Activated CD8-positive, alpha-beta memory T cell treated with anti-CD3 and anti-CD28 coated beads for 36 hours (primary cell): ENCODE measurements around the gene TJP2. TPM values are rescaled to one million over a fixed set of nuclear protein-coding genes. Genes with fewer than 3 reads are reported as not detected.

Source experiments
- CTCF ChIA-PET: fragments of 350-600 bp; sonication (Branson Sonifier 250); formaldehyde crosslinking; loops from one replicate; lab custom pipeline; 2021; ENCODE audit warnings: antibody characterized with exemption; lab: Charles Lee
- POLR2A ChIA-PET: fragments of 350-600 bp; sonication (Branson Sonifier 250); formaldehyde crosslinking; loops from one replicate; lab custom pipeline; 2021; ENCODE audit warnings: antibody characterized with exemption; lab: Charles Lee
- total RNA-seq, 2 experiments: library from RNA; stranded (reverse); gene quantifications; one replicate each; pipeline ENCODE4 v1.2.3, GENCODE V29; 2021

The TJP2 gene
- total RNA-seq, 2 experiments from 2014 or later, result 14.1 to 16.6 TPM

- POLR2A ChIA-PET, result no interaction called here
These were observed 80.1 kb downstream of the TJP2 start for GRCh38 chr9:69254223-69254622.

GRCh38 chr9:69255591-69255990 lies 81.5 kb downstream of the TJP2 start:
- CTCF ChIA-PET, result no interaction called here
- POLR2A ChIA-PET, result no interaction called here

More at GRCh38 chr9:69254223-69254622, 80.1 kb downstream of the TJP2 start:
- CTCF ChIA-PET, result no interaction called here

GRCh38 chr9:69258551-69258950 lies 84.5 kb downstream of the TJP2 start:
- CTCF ChIA-PET, result no interaction called here
- POLR2A ChIA-PET, result no interaction called here

- POLR2A ChIA-PET, result no interaction called here
- CTCF ChIA-PET, result no interaction called here
These were observed 86.1 kb downstream of the TJP2 start for GRCh38 chr9:69260161-69260560.

GRCh38 chr9:69261636-69262035 lies 87.6 kb downstream of the TJP2 start:
- CTCF ChIA-PET, result no interaction called here

GRCh38 chr9:69264526-69264925 lies 90.4 kb downstream of the TJP2 start:
- POLR2A ChIA-PET, result no interaction called here
- CTCF ChIA-PET, result no interaction called here

More at GRCh38 chr9:69261636-69262035, 87.6 kb downstream of the TJP2 start:
- POLR2A ChIA-PET, result no interaction called here

GRCh38 chr9:69265891-69266290 lies 91.8 kb downstream of the TJP2 start:
- CTCF ChIA-PET, result no interaction called here
- POLR2A ChIA-PET, result interaction anchor here (1.1 kb wide), 1 partner anchor 37 kb away, joined by 3 read pairs; no protein-coding TSS in a partner anchor

- CTCF ChIA-PET, result no interaction called here
- POLR2A ChIA-PET, result no interaction called here
These were observed 98.1 kb downstream of the TJP2 start for GRCh38 chr9:69272212-69272611.

- POLR2A ChIA-PET, result no interaction called here
- CTCF ChIA-PET, result no interaction called here
These were observed 99.1 kb downstream of the TJP2 start for GRCh38 chr9:69273161-69273560.

GRCh38 chr9:69276775-69277174 lies 102.7 kb downstream of the TJP2 start:
- CTCF ChIA-PET, result no interaction called here
- POLR2A ChIA-PET, result no interaction called here

- ChIA-PET CTCF (no interaction called here), POLR2A (no interaction called here)
These were observed 105.1 kb downstream of the TJP2 start for GRCh38 chr9:69279084-69279731.

GRCh38 chr9:69279733-69280132 lies 105.7 kb downstream of the TJP2 start:
- POLR2A ChIA-PET, result no interaction called here

GRCh38 chr9:69283003-69283402 lies 108.9 kb downstream of the TJP2 start:
- POLR2A ChIA-PET, result no interaction called here
- CTCF ChIA-PET, result no interaction called here

More at GRCh38 chr9:69279733-69280132, 105.7 kb downstream of the TJP2 start:
- CTCF ChIA-PET, result no interaction called here

- POLR2A ChIA-PET, result no interaction called here
These were observed 118.0 kb downstream of the TJP2 start for GRCh38 chr9:69292078-69292477.

GRCh38 chr9:69293156-69293555 lies 119.1 kb downstream of the TJP2 start:
- CTCF ChIA-PET, result no interaction called here

More at GRCh38 chr9:69292078-69292477, 118.0 kb downstream of the TJP2 start:
- CTCF ChIA-PET, result no interaction called here

GRCh38 chr9:69295872-69296552 lies 121.9 kb downstream of the TJP2 start:
- POLR2A ChIA-PET, result no interaction called here
- CTCF ChIA-PET, result no interaction called here

More at GRCh38 chr9:69293156-69293555, 119.1 kb downstream of the TJP2 start:
- POLR2A ChIA-PET, result no interaction called here

GRCh38 chr9:69297300-69297980 lies 123.4 kb downstream of the TJP2 start:
- POLR2A ChIA-PET, result no interaction called here
- CTCF ChIA-PET, result no interaction called here

- POLR2A ChIA-PET, result no interaction called here
- CTCF ChIA-PET, result no interaction called here
These were observed 125.2 kb downstream of the TJP2 start for GRCh38 chr9:69299315-69299714.

GRCh38 chr9:69299826-69300225 lies 125.7 kb downstream of the TJP2 start:
- CTCF ChIA-PET, result no interaction called here

GRCh38 chr9:69303331-69303730 lies 129.3 kb downstream of the TJP2 start:
- CTCF ChIA-PET, result no interaction called here

More at GRCh38 chr9:69299826-69300225, 125.7 kb downstream of the TJP2 start:
- POLR2A ChIA-PET, result no interaction called here

More at GRCh38 chr9:69303331-69303730, 129.3 kb downstream of the TJP2 start:
- POLR2A ChIA-PET, result no interaction called here
